GM12872 (cell line): ENCODE measurements around the gene WDR87.

ENCODE experiments used
- TF ChIP-seq, protein P1 (sequence below): IDR thresholded peaks from 3 replicates; pipeline ENCODE4 v1.5.1; 2011; ENCODE audit warnings: low read depth, mild to moderate bottlenecking, low read length, moderate library complexity; ENCODE audit not compliant: insufficient read depth

The WDR87 gene

DNA sequence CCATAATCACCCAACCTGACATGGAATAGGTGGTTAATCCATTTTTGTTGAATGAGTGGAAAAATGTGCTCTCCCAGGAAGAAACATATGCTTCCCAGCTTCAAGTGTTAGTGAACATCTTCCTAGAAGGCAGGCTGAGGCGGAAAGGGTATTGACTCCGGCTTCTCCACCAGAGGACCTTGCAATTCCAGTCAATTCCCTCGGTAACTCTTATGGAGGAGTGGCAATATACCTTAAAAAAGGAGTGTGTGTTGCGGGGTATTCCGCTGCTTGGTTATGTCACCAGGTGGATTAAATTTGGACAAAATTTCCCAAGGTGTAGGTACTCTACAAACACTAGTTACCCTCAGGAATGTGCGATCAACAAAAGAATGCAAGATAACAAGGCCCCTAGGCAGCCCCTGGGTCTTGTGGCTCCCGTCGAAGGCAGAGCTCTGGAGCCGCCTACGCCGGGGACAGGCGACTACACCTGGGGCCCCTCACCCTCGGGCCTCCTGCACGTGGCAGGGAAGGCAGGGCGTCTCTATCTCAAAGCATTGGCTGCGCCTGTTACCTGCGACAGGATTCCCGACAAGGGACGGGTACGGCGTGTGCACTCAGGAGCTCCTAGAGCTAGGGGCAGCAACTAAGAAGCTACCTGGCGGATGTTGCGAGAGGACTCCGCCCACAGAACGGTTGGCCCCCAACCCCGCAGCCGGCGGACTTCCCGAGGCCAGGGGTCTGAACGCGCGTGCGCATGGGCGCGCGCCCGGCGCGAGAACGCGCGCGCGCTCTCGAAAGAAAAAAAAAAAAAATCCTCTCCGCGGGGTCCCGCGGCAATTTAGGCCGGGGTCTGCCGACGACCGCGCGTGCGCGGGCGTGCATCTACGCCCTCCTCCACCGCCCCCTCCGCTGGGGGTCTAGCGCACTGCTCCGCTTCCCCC is at the start of gene WDR87:
Gene WDR87 (minus strand): TSS at position 649 of the 923 bp plus-strand sequence. CDS start 8,355 bp downstream, outside the sequence.
- TF ChIP-seq, protein P1, sequence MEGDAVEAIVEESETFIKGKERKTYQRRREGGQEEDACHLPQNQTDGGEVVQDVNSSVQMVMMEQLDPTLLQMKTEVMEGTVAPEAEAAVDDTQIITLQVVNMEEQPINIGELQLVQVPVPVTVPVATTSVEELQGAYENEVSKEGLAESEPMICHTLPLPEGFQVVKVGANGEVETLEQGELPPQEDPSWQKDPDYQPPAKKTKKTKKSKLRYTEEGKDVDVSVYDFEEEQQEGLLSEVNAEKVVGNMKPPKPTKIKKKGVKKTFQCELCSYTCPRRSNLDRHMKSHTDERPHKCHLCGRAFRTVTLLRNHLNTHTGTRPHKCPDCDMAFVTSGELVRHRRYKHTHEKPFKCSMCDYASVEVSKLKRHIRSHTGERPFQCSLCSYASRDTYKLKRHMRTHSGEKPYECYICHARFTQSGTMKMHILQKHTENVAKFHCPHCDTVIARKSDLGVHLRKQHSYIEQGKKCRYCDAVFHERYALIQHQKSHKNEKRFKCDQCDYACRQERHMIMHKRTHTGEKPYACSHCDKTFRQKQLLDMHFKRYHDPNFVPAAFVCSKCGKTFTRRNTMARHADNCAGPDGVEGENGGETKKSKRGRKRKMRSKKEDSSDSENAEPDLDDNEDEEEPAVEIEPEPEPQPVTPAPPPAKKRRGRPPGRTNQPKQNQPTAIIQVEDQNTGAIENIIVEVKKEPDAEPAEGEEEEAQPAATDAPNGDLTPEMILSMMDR: no peak

DNA sequence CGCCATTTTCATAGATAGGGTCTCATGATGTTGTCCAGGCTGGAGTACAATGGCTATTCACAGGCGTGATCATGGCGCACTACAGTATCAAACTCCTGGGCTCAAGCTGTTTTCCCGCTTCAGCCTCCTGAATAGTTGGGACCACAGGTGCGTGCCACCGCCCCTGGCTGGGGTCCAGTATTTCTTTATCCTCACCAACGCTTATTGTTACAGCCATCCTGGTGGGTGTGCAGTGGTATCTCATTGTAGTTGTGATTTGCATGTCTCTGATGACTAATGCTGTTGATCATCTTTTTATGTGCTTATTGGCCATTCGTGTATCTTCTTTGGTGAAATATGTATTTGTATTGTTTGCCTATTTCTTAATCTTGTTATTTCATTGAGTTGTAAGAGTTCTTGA is 49.6 kb upstream of the WDR87 start:
- TF ChIP-seq, protein P1: no peak

DNA sequence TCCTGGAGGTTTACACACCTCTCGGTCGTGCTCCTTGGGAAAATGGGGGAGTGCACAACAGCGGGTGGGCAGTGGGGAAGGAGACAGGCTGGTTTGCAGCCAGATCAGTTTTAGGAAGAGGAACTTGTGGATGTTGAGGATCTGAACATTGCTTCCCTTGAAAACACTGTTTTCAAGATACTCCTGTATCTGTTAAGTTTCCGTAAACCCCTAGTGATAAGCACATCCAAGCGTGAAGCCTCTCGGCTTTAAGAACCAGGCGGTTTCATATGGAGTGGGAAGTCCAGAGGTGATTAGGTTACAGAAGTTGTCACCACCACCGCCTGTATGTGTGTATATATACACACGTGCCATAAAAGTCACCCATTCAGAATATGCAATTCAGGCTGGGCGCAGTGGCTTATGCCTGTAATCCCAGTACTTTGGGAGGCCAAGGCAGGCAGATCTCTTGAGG is 48.1 kb upstream of the WDR87 start:
- TF ChIP-seq, protein P1: no peak

DNA sequence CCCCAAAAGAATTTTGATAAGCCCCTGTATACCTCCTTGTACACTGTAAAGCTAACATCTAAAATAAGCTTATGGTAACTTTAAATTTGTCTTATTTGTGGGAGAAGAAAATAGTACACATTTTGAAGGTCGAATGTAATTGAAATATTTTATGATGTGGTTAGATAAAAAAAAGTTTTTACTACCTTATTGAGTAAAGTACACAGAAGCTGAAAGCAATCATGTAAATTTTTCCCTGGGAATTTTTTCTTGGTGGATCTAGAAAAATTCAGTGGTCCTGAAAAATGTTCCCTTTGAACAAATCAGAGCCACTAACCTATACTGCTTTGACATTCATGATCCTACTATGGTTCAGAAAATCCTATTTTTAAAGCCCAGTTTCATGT is 47.5 kb upstream of the WDR87 start:
- TF ChIP-seq, protein P1: no peak

DNA sequence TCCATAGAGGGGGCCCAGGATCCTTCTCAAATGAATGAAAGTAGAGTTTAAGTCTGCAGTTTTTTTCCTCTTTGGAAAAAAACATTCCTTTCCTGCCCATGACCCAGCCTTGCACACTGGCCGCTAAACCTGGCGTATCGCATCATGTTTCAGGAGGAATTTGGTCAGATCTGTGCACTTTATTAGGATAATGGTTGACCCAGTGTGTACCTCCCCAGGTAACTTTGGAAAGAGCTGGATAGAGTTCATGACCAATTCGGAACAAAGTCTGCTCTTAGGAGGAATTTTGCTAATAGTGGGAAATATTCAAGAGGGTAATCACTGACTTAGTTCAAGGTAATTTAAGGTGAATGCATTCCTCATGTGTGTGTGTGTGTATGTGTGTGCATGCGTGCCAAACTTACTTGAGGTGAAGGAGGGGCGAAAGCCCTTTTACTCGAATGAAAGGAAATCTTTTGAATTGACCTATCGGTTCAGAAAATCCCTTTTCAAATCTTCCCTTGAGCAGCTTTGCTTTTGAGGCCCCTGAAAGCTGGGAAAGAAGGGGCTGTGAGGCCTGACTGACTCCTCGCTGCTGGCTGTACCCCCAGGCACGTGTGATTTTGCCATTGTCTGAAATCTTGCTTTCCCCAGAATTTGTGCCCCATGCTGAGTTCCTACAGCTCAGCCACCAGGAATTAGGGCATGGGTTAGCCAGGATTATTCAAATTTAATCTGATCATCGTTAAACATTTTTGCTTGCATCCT is 47.0 kb upstream of the WDR87 start:
- TF ChIP-seq, protein P1: no peak

DNA sequence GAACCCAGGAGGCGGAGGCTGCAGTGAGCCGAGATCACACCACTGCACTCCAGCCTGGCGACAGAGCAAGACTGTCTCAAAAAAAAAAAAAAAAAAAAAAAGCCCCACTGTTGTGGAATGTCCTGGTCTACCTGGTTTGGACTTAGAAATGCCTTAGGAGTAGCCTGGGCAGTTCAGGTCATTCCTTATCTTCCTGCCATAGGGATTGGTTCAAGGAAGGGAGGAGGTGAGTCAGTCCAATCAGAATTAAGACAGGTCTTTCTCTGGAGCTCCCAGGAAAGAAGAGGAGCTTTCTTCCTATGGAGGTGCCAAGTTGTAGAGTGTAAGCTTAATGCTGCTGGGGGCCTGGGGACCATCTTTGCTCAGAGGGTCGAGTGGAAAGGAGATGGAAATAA is 45.4 kb upstream of the WDR87 start:
- TF ChIP-seq, protein P1: no peak

DNA sequence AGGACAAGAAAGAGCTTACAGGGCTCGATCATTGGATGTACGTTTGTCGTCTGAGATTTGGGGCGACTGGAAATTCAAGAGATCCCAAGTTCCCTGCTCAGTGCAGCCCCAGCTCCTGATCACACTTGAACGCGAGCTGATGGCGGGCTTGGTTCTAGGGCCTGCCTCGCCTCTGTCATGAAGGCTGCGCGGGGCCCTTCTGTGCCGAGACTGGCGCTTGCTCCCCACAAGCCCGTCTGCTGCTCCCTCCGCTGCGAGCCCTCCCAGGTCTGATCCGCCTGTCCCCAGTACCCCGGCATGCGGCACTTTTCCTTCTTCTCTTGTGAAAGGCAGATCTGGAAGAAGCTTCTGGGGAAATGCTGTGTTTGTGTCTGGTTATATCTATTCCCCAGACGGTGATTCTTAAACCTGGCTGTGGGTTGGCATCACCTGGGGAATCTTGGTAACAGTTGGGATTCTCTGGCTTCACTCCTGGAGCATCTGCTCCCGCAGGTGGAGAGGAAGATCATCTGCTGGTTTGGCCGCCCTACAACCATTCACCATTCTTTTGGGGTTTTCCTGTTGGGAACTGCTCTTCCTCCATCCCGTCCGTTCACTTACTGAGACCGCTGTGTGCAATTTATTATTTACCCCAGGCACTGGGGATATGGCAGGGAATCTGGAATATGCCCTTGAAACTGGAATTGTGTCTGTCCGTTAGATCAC is 44.2 kb upstream of the WDR87 start:
- TF ChIP-seq, protein P1: no peak
